Transverse colon (tissue), 4 donors: ENCODE data around the gene ISCA1.

Experiments used
- CTCF ChIP-seq, 5 experiments: fragments of 200-600 bp in 3 of 5; fragments of 450-650 bp in 2 of 5; sonication (generic) in 3 of 5; IDR thresholded peaks; 1 replicate in 2 of 5; 2 replicates in 3 of 5; pipeline ENCODE4 v1.5.1; 2016 to 2017; ENCODE audit warnings: antibody characterized with exemption in 5 of 5, inconsistent platforms in 3 of 5, mild to moderate bottlenecking in 2 of 5, moderate library complexity in 1 of 5
- POLR2AphosphoS5 ChIP-seq, 3 donors: sonication (generic); formaldehyde crosslinking; IDR thresholded peaks; one replicate each; pipeline ENCODE4 v1.6.1; 2016; ENCODE audit warnings: antibody characterized with exemption in 3 of 3

DNA sequence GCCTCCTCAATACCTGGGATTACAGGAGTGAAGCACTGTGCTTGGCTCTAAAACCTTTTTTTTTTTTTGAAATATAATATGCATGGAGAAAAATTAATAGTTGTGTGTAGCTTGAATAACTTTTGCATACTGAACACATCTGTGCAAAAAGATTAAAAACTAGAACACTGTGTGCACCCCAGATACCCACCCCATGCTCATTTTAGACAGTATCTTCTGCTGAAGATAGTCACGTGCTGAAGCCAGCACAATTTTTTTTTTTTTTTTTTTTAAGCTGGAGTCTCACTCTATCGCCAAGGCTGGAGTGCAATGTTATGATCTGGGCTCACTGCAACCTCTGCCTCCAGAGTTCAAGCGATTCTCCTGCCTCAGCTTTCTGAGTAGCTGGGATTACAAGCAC, 62.7 kb downstream of the ISCA1 start:
- TF ChIP-seq CTCF (IDR thresholded peaks at IDR 0.05) (no peak), POLR2AphosphoS5 (IDR thresholded peaks at IDR 0.05) (no peak)
